GM12878 (cell line): Measurements from ENCODE around the gene KLHL22. TPM values are rescaled to one million over a fixed set of nuclear protein-coding genes. Genes with fewer than 3 reads are reported as not detected.

Source experiments
- ATAC-seq: fragments of 200-7000 bp; cut with Tn5 transposase; 3 replicates; pipeline ENCODE4 v1.9.1; 2020; ENCODE audit warnings: mild to moderate bottlenecking, moderate library complexity
- BruUV-seq: library from RNA; stranded (reverse); fragments of 400-500 nt; replicated peaks from 2 replicates; lab custom pipeline; 2021; lab: Mats Ljungman, UMichigan
- CTCF ChIA-PET: fragments of 300-600 bp; sonication (Branson Sonifier 250); formaldehyde crosslinking; extraction: SDS; loops from one replicate; lab custom pipeline; 2021; ENCODE audit warnings: inconsistent platforms; lab: Yijun Ruan, JAX
- POLR2A ChIA-PET: fragments of 350-600 bp; formaldehyde crosslinking; extraction: SDS; loops from one replicate; lab custom pipeline; 2021; ENCODE audit warnings: inconsistent platforms; lab: Charles Lee
- RAD21 ChIA-PET: fragments of 300-600 bp; sonication (Branson Sonifier 250); formaldehyde crosslinking; loops from one replicate; lab custom pipeline; 2023; ENCODE audit warnings: antibody characterized with exemption; ENCODE audit not compliant: unreplicated experiment; lab: Charles Lee
- SMC1A ChIA-PET: fragments of 300-600 bp; sonication (Branson Sonifier 250); formaldehyde crosslinking; loops from one replicate; lab custom pipeline; 2023; ENCODE audit not compliant: unreplicated experiment, uncharacterized antibody; lab: Charles Lee
- DNase-seq: peaks from one replicate; pipeline ENCODE4 v3.0.0-alpha.2; 2011; ENCODE audit warnings: low read depth, low spot score
- FAIRE-seq: peaks from 3 replicates; lab custom pipeline; 2011; peaks lifted over from hg19 to GRCh38; lab: Jason Lieb, UNC
- H2AFZ ChIP-seq: 2 replicates; pipeline ENCODE4 v1.6.0; 2011; ENCODE audit warnings: low read depth, low read length, control low read depth; ENCODE audit not compliant: control insufficient read depth
- H3K27ac ChIP-seq: 2 replicates; pipeline ENCODE4 v1.5.1; 2011; ENCODE audit warnings: control low read depth; ENCODE audit not compliant: control insufficient read depth, insufficient read depth
- H3K27me3 ChIP-seq, 2 experiments: replicated peaks in 1 of 2; 2 replicates each; pipeline versions ENCODE4 v1.6.0 to v1.6.1; 2011; ENCODE audit warnings: low read length in 1 of 2; ENCODE audit not compliant: control insufficient read depth in 2 of 2, insufficient read depth in 2 of 2
- H3K36me3 ChIP-seq, 2 experiments: 2 replicates each; pipeline ENCODE4 v1.5.1; 2011; ENCODE audit warnings: low read length in 1 of 2; ENCODE audit not compliant: control insufficient read depth in 2 of 2, insufficient read depth in 2 of 2
- H3K4me1 ChIP-seq: 2 replicates; pipeline ENCODE4 v1.6.1; 2011; ENCODE audit warnings: mild to moderate bottlenecking, low read length, moderate library complexity, mixed read lengths; ENCODE audit not compliant: control insufficient read depth, insufficient read depth
- H3K4me2 ChIP-seq: 2 replicates; pipeline ENCODE4 v1.6.0; 2011; ENCODE audit warnings: control low read depth; ENCODE audit not compliant: control insufficient read depth, insufficient read depth
- H3K4me3 ChIP-seq: fragments of 200-600 bp; sonication (generic); 2 replicates; pipeline ENCODE4 v1.5.1; 2016
- H3K79me2 ChIP-seq: 2 replicates; pipeline ENCODE4 v1.6.0; 2011; ENCODE audit warnings: low read length; ENCODE audit not compliant: control insufficient read depth, insufficient read depth
- H3K9ac ChIP-seq: 2 replicates; pipeline ENCODE4 v1.8.0; 2011; ENCODE audit warnings: low read length, control low read depth, mixed read lengths; ENCODE audit not compliant: control insufficient read depth, insufficient read depth
- H3K9me3 ChIP-seq: replicated peaks from 3 replicates; pipeline ENCODE4 v1.5.1; 2011; ENCODE audit warnings: mild to moderate bottlenecking, low read length; ENCODE audit not compliant: control insufficient read depth, insufficient read depth
- H4K20me1 ChIP-seq: 2 replicates; pipeline ENCODE4 v1.6.0; 2011; ENCODE audit not compliant: control insufficient read depth, insufficient read depth
- BHLHE40 ChIP-seq, 2 experiments: fragments of 450-650 bp in 1 of 2; IDR thresholded peaks; 2 replicates each; pipeline ENCODE4 v1.6.1; 2011 to 2017; ENCODE audit warnings: low read depth in 2 of 2, borderline replicate concordance in 1 of 2, improper control_type of control experiment in 1 of 2, low read length in 1 of 2, mild to moderate bottlenecking in 1 of 2
- EGR1 ChIP-seq, 2 experiments: IDR thresholded peaks; 1 replicate in 1 of 2; 2 replicates in 1 of 2; pipeline ENCODE4 v1.6.1; 2011 to 2012; ENCODE audit warnings: low read depth in 2 of 2, low read length in 2 of 2, borderline replicate concordance in 1 of 2, mild to moderate bottlenecking in 1 of 2, moderate library complexity in 1 of 2
- NR2C1 ChIP-seq: fragments of 450-650 bp; IDR thresholded peaks from 2 replicates; pipeline ENCODE4 v1.6.1; 2017; ENCODE audit warnings: antibody characterized with exemption, mild to moderate bottlenecking, moderate library complexity
- WGBS: methylation state at CpG from one replicate; pipeline ENCODE4 v1.1.6; 2016; ENCODE audit warnings: low lambda C conversion rate; ENCODE audit not compliant: insufficient replicate concordance, insufficient coverage; ENCODE audit errors: missing lambda C conversion rate; 5-methylcytosine and 5-hydroxymethylcytosine counted together
- in situ Hi-C: fragments of 300-500 bp; cut with MboI; formaldehyde crosslinking; loops from 9 replicates; pipeline ENCODE4 v1.14.3; 2018; ENCODE audit warnings: mixed read lengths
- intact Hi-C: fragments of 100-400 bp; cut with micrococcal nuclease; formaldehyde crosslinking; loops from one replicate; pipeline ENCODE4 v1.14.2; 2022; ENCODE audit not compliant: unreplicated experiment
- polyA plus RNA-seq, 11 experiments: library from polyadenylated mRNA; depleted of rRNA in 4 of 11; unstranded in 6 of 11; stranded (reverse) in 5 of 11; fragments of >200 nt; fragmentation: Nextera tagmentation in 4 of 11; fragmentation: Illumina TruSeq in 1 of 11; extraction: Ambion mirVana in 4 of 11; extraction: Trizol in 1 of 11; gene quantifications; 1 replicate in 1 of 11; 2 replicates in 10 of 11; pipeline versions ENCODE4 v1.2.1 to v1.2.3, GENCODE V29; 2011 to 2016; ENCODE audit warnings: inconsistent platforms in 2 of 11, missing spikeins in 2 of 11, low read depth in 1 of 11
- total RNA-seq, 4 experiments: library from RNA; depleted of rRNA in 3 of 4; stranded (reverse); fragments of >200 nt in 3 of 4; fragmentation: Illumina TruSeq in 1 of 4; extraction: Trizol in 1 of 4; gene quantifications; 2 replicates each; pipeline versions ENCODE4 v1.2.1 to v1.2.3, GENCODE V29; 2013 to 2021
- TF ChIP-seq, protein P1 (sequence below), 3 experiments: IDR thresholded peaks in 2 of 3; conservative IDR thresholded peaks in 1 of 3; 2 replicates each; pipeline ENCODE4 v1.5.1; 2011; ENCODE audit warnings: low read depth in 3 of 3, low read length in 3 of 3, mild to moderate bottlenecking in 3 of 3, control low read depth in 2 of 3, moderate library complexity in 2 of 3, inconsistent platforms in 1 of 3, mixed read lengths in 1 of 3; ENCODE audit not compliant: control insufficient read depth in 2 of 3, insufficient read depth in 1 of 3; ENCODE audit errors: extremely low read depth in 1 of 3

The KLHL22 gene
- total and polyA plus RNA-seq, 10 of the 15 experiments (the other 5 are each of a cell fraction or from before 2014, with no cell fraction given) = 0.06 to 22.1 (median 14.2) TPM

DNA sequence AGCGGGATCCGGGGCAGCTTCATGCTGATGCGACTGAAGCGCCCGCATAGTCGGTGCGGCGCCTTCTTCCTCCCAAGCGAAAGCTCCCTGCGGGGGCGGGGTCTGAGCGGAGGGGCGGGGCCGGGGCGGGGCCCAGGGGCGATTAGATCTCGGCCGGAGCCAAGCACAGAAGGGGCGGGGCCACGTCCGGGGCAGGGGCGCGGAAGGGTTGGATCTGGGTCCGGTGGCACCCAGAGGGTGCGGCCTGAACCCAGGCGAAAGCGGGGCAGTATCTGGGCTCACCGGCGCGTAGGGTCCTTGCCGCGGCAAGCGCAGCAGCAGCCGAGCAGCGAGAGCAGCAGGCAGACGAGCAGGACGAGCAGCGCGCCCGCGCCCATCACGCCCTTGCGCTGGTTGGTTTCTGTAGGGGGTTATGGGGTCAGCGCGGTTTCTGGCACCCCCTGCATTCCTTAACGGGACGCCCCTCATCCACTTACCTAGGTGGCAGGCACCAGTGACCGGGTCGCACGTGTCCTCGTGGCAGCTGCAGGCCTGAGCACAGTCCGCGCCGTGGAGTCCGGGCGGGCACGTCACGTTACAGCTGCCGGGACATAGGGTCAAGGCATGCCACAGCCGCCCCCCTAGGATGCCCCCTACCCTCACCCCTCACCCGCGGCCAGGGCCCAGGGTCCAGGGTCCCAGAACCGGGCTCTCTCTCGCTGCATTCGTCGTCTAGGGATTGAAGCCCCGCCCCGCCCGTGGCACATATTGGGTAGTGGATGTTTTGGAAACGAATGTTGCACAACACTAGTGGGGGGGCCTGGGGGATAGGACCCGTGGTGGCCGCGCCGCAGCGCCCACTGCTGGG is 66.1 kb downstream of the KLHL22 start:
- ATAC-seq = peak; percentile 83
- ChIA-PET CTCF (interaction anchor here (1.0 kb wide), 1 partner anchor 27 kb away, joined by 3 read pairs; no protein-coding TSS in a partner anchor), RAD21 (interaction anchor here (0.6 to 1.0 kb wide), 2 partner anchors 12 to 70 kb away, joined by 3 read pairs; no protein-coding TSS in a partner anchor), SMC1A (interaction anchor here (1.0 to 1.5 kb wide), 2 partner anchors 11 to 25 kb away, joined by 3 read pairs; no protein-coding TSS in a partner anchor), POLR2A (no interaction called here)
- no peak for DNase-seq
- H3K9ac ChIP-seq = no peak overlapping the region
- in situ Hi-C loops = no loop called here
- intact Hi-C loops = no loop called here
- H3K9me3 ChIP-seq = no peaks in the 10 kb centered on the region; the same call in 2 of the 3 replicates
- no peaks in the 10 kb centered on the region for H3K36me3 ChIP-seq
- H3K4me3 ChIP-seq = peak overlapping the region; percentile 54; the same call in 1 of the 2 replicates
- 24% methylated on average over 55 of the region's 75 CpGs for WGBS
- H3K27me3 ChIP-seq = peaks cover 5 to 21% of the 10 kb centered on the region in 2 experiments
- peak overlapping the region; percentile 66 for H2AFZ ChIP-seq
- H3K79me2 ChIP-seq = no peaks in the 10 kb centered on the region
- peaks cover 8% of the 10 kb centered on the region for H3K4me1 ChIP-seq
- FAIRE-seq = no peak
- no TSS peak for BruUV-seq
- TF ChIP-seq BHLHE40 (IDR thresholded peaks at IDR 0.05; ENCODE audit: borderline replicate concordance in 1 of 2, low read depth in 2 of 2, low read length in 1 of 2) (peak in 1 of 2 experiments; percentile 39; a peak in 1 of 4 replicates), EGR1 (IDR thresholded peaks at IDR 0.05; ENCODE audit: borderline replicate concordance in 1 of 2, low read depth in 2 of 2, low read length in 2 of 2) (0 out of 3 replicates have a peak, but pooled peaks of 1 of the 2 experiments have one; percentile 23), NR2C1 (no peak)
- TF ChIP-seq, protein P1, sequence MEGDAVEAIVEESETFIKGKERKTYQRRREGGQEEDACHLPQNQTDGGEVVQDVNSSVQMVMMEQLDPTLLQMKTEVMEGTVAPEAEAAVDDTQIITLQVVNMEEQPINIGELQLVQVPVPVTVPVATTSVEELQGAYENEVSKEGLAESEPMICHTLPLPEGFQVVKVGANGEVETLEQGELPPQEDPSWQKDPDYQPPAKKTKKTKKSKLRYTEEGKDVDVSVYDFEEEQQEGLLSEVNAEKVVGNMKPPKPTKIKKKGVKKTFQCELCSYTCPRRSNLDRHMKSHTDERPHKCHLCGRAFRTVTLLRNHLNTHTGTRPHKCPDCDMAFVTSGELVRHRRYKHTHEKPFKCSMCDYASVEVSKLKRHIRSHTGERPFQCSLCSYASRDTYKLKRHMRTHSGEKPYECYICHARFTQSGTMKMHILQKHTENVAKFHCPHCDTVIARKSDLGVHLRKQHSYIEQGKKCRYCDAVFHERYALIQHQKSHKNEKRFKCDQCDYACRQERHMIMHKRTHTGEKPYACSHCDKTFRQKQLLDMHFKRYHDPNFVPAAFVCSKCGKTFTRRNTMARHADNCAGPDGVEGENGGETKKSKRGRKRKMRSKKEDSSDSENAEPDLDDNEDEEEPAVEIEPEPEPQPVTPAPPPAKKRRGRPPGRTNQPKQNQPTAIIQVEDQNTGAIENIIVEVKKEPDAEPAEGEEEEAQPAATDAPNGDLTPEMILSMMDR (IDR thresholded peaks at IDR 0.05 in 2 of 3, conservative IDR thresholded peaks at IDR 0.05 in 1 of 3; ENCODE audit: control insufficient read depth in 2 of 3, extremely low read depth in 1 of 3, insufficient read depth in 1 of 3, low read depth in 3 of 3, low read length in 3 of 3) = no peak
- TF ChIP-seq, all 136 proteins: peak for 2
- H3K4me2 ChIP-seq = peak overlapping the region; percentile 96
- H3K27ac ChIP-seq = no peak overlapping the region
- no peaks in the 10 kb centered on the region; the same call in 1 of the 2 replicates for H4K20me1 ChIP-seq
